Vagina (tissue), 2 donors: Measurements from ENCODE around the gene P2RX5.
"Not testable (repeated sequence)": the region's sequence is repeated elsewhere in the genome, so short reads cannot be mapped to it uniquely, and the experiment has no call there.

Experiments
- CTCF ChIP-seq, 3 experiments: fragments of 450-650 bp in 2 of 3; fragments of 200-600 bp in 1 of 3; sonication (generic) in 1 of 3; IDR thresholded peaks; one replicate each; pipeline ENCODE4 v1.5.1; 2017 to 2019; ENCODE audit warnings: antibody characterized with exemption in 3 of 3, mild to moderate bottlenecking in 2 of 3, moderate library complexity in 2 of 3
- POLR2A ChIP-seq, 2 donors: fragments of 450-650 bp; IDR thresholded peaks; one replicate each; pipeline ENCODE4 v1.6.1; 2017; ENCODE audit warnings: antibody characterized with exemption in 2 of 2, mild to moderate bottlenecking in 2 of 2, moderate library complexity in 2 of 2

GRCh38 chr17:3705718-3705984 is 9.7 kb upstream of the P2RX5 start:
- TF ChIP-seq CTCF, POLR2A (IDR thresholded peaks at IDR 0.05): not testable (repeated sequence)
